Activated B cell treated with CpG ODN at 0.5 μM for 24 hours (primary cell): ENCODE results near the gene LONP2. TPM values are rescaled to one million over a fixed set of nuclear protein-coding genes. Genes with fewer than 3 reads are reported as not detected.

Experiments
- ATAC-seq: fragments of 200-7000 bp; cut with Tn5 transposase; one replicate; pipeline ENCODE4 v1.10.0; 2021; ENCODE audit warnings: low read depth, mild to moderate bottlenecking, moderate library complexity
- CTCF ChIA-PET: fragments of 350-600 bp; sonication (Branson Sonifier 250); formaldehyde crosslinking; loops from one replicate; lab custom pipeline; 2021; ENCODE audit warnings: antibody characterized with exemption; lab: Charles Lee
- POLR2A ChIA-PET: fragments of 350-600 bp; sonication (Branson Sonifier 250); formaldehyde crosslinking; loops from one replicate; lab custom pipeline; 2021; ENCODE audit warnings: antibody characterized with exemption; lab: Charles Lee
- DNase-seq: peaks from one replicate; pipeline ENCODE4 v3.0.0; 2022
- H3K27ac Mint-ChIP-seq: one replicate; pipeline ENCODE4 v1.8.0; 2020; ENCODE audit warnings: mixed read lengths
- H3K27me3 Mint-ChIP-seq: one replicate; pipeline ENCODE4 v1.8.0; 2021; ENCODE audit warnings: mixed read lengths
- H3K36me3 Mint-ChIP-seq: one replicate; pipeline ENCODE4 v1.8.0; 2021; ENCODE audit warnings: low read depth, mixed read lengths
- H3K4me1 Mint-ChIP-seq: one replicate; pipeline ENCODE4 v1.8.0; 2021; ENCODE audit warnings: mixed read lengths
- H3K4me3 Mint-ChIP-seq: one replicate; pipeline ENCODE4 v1.8.0; 2020; ENCODE audit warnings: mild to moderate bottlenecking, mixed read lengths
- H3K9me3 Mint-ChIP-seq: one replicate; pipeline ENCODE4 v1.8.0; 2020; ENCODE audit warnings: mixed read lengths
- CTCF ChIP-seq: fragments of 200-600 bp; IDR thresholded peaks from one replicate; pipeline ENCODE4 v1.8.0; 2022; ENCODE audit warnings: antibody characterized with exemption, mild to moderate bottlenecking
- intact Hi-C: fragments of 100-400 bp; cut with micrococcal nuclease; formaldehyde crosslinking; loops from one replicate; pipeline ENCODE4 v1.15.1; 2024
- total RNA-seq: library from RNA; stranded (reverse); gene quantifications from 2 replicates; pipeline ENCODE4 v1.2.3, GENCODE V29; 2022

LONP2 gene
- total RNA-seq, 1 donor from 2014 or later = 72.7 TPM

GRCh38 chr16:48276102-48276501 is 32.0 kb downstream of the LONP2 start:
- ATAC-seq (no peak), DNase-seq (no peak)
- CTCF ChIA-PET = no interaction called here
- no peak for TF ChIP-seq CTCF
- Mint-ChIP-seq H3K27me3 (no peaks in the 10 kb centered on the region), H3K36me3 (peaks cover 63% of the 10 kb centered on the region), H3K9me3 (no peaks in the 10 kb centered on the region), H3K4me3 (no peak overlapping the region), H3K4me1 (no peaks in the 10 kb centered on the region), H3K27ac (no peak overlapping the region)
- POLR2A ChIA-PET = no interaction called here
- intact Hi-C loops = loop anchor here (10.0 kb wide), 2 partner anchors 59 to 269 kb away; no protein-coding TSS in a partner anchor

GRCh38 chr16:48277158-48277557 is 33.1 kb downstream of the LONP2 start:
- Mint-ChIP-seq H3K4me3 (no peak overlapping the region), H3K4me1 (no peaks in the 10 kb centered on the region), H3K9me3 (no peaks in the 10 kb centered on the region), H3K36me3 (peaks cover 59% of the 10 kb centered on the region), H3K27ac (no peak overlapping the region), H3K27me3 (no peaks in the 10 kb centered on the region)
- no peak for TF ChIP-seq CTCF
- ChIA-PET POLR2A (no interaction called here), CTCF (no interaction called here)
- intact Hi-C loops = loop anchor here (10.0 kb wide), 2 partner anchors 58 to 268 kb away; no protein-coding TSS in a partner anchor
- ATAC-seq = no peak
- DNase-seq = no peak

GRCh38 chr16:48279199-48279598 is 35.1 kb downstream of the LONP2 start:
- H3K4me1 Mint-ChIP-seq = no peaks in the 10 kb centered on the region
- intact Hi-C loops = loop anchor here (10.0 kb wide), 2 partner anchors 56 to 266 kb away; no protein-coding TSS in a partner anchor
- no peak for TF ChIP-seq CTCF
- DNase-seq (no peak), ATAC-seq (no peak)
- no peaks in the 10 kb centered on the region for H3K9me3 Mint-ChIP-seq
- ChIA-PET POLR2A (no interaction called here), CTCF (no interaction called here)
- peaks cover 66% of the 10 kb centered on the region for H3K36me3 Mint-ChIP-seq
- no peak overlapping the region for H3K27ac Mint-ChIP-seq
- H3K4me3 Mint-ChIP-seq = no peak overlapping the region
- no peaks in the 10 kb centered on the region for H3K27me3 Mint-ChIP-seq

- intact Hi-C loops = no loop called here
Measured at GRCh38 chr16:48280546-48280945, 36.4 kb downstream of the LONP2 start.

GRCh38 chr16:48282636-48283263 is 38.6 kb downstream of the LONP2 start:
- H3K9me3 Mint-ChIP-seq = peaks cover 12% of the 10 kb centered on the region
- ChIA-PET CTCF (no interaction called here), POLR2A (no interaction called here)
- no peak overlapping the region for H3K27ac Mint-ChIP-seq
- DNase-seq (no peak), ATAC-seq (no peak)
- TF ChIP-seq CTCF = no peak
- H3K36me3 Mint-ChIP-seq = peaks cover 71% of the 10 kb centered on the region
- H3K4me3 Mint-ChIP-seq = no peak overlapping the region
- no peaks in the 10 kb centered on the region for H3K27me3 Mint-ChIP-seq
- peaks cover 5% of the 10 kb centered on the region for H3K4me1 Mint-ChIP-seq
- intact Hi-C loops = no loop called here

More at GRCh38 chr16:48280546-48280945, 36.4 kb downstream of the LONP2 start:
- Mint-ChIP-seq H3K27me3 (no peaks in the 10 kb centered on the region), H3K4me3 (no peak overlapping the region), H3K9me3 (peaks cover 6% of the 10 kb centered on the region), H3K4me1 (peaks cover 5% of the 10 kb centered on the region), H3K36me3 (peaks cover 65% of the 10 kb centered on the region), H3K27ac (no peak overlapping the region)
- TF ChIP-seq CTCF = no peak
- CTCF ChIA-PET = no interaction called here
- ATAC-seq = no peak
- POLR2A ChIA-PET = no interaction called here
- no peak for DNase-seq
